Measurements from ENCODE around the gene FOXF1. TPM values are rescaled to one million over a fixed set of nuclear protein-coding genes. Genes with fewer than 3 reads are reported as not detected.

The FOXF1 gene
- polyA plus RNA-seq, 3 donors = not detected

GRCh38 chr16:86525696-86526095, 15.4 kb downstream of the FOXF1 start:
- 65% methylated on average over 10 of the region's 12 CpGs for WGBS (ENCODE audit: insufficient coverage)
- H3K4me3 ChIP-seq (replicated peaks in 1 of 3; ENCODE audit: low read depth in 2 of 3, low read length in 3 of 3) = no peak overlapping the region
- no peaks in the 10 kb centered on the region for H4K20me1 ChIP-seq (ENCODE audit: insufficient read depth, low read length)
- no peak for DNase-seq
- peaks cover 8 to 18% of the 10 kb centered on the region in 2 donors for H3K36me3 Mint-ChIP-seq
- H3K9me3 ChIP-seq (replicated peaks in 1 of 2; ENCODE audit: control insufficient read depth in 1 of 2, insufficient read depth in 1 of 2, low read length in 2 of 2) = no peaks in the 10 kb centered on the region
- peaks cover 0 to 7% (median 2%) of the 10 kb centered on the region in 7 donors for H3K9me3 Mint-ChIP-seq
- H3K79me2 ChIP-seq (ENCODE audit: insufficient read depth, low read length) = no peaks in the 10 kb centered on the region
- TF ChIP-seq, protein P1, sequence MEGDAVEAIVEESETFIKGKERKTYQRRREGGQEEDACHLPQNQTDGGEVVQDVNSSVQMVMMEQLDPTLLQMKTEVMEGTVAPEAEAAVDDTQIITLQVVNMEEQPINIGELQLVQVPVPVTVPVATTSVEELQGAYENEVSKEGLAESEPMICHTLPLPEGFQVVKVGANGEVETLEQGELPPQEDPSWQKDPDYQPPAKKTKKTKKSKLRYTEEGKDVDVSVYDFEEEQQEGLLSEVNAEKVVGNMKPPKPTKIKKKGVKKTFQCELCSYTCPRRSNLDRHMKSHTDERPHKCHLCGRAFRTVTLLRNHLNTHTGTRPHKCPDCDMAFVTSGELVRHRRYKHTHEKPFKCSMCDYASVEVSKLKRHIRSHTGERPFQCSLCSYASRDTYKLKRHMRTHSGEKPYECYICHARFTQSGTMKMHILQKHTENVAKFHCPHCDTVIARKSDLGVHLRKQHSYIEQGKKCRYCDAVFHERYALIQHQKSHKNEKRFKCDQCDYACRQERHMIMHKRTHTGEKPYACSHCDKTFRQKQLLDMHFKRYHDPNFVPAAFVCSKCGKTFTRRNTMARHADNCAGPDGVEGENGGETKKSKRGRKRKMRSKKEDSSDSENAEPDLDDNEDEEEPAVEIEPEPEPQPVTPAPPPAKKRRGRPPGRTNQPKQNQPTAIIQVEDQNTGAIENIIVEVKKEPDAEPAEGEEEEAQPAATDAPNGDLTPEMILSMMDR (IDR thresholded peaks at IDR 0.05) = no peak
- no peak overlapping the region for H3K27ac ChIP-seq (ENCODE audit: low read depth in 1 of 2, low read length in 2 of 2)
- H3K4me1 ChIP-seq (ENCODE audit: control insufficient read depth in 1 of 2, insufficient read depth in 2 of 2, low read length in 2 of 2) = no peaks in the 10 kb centered on the region
- H3K27ac Mint-ChIP-seq = no peak overlapping the region
- H3K27me3 ChIP-seq (ENCODE audit: control insufficient read depth in 2 of 2, insufficient read depth in 2 of 2, low read length in 2 of 2) = peaks cover 0 to 2% of the 10 kb centered on the region in 2 donors
- H3K4me3 Mint-ChIP-seq = no peak overlapping the region
- no peak overlapping the region for H3K4me2 ChIP-seq (replicated peaks; ENCODE audit: extremely low read depth, low read length, poor library complexity, severe bottlenecking)
- H3K36me3 ChIP-seq (replicated peaks in 1 of 2; ENCODE audit: control insufficient read depth in 1 of 2, insufficient read depth in 2 of 2, low read length in 2 of 2) = peaks cover 0 to under 1% of the 10 kb centered on the region in 2 donors
- intact Hi-C loops (cut with micrococcal nuclease) = no loop called here
- no peak overlapping the region for H3K9ac ChIP-seq (ENCODE audit: insufficient read depth, low read length, poor library complexity, severe bottlenecking)
- H3K4me1 Mint-ChIP-seq = no peaks in the 10 kb centered on the region
- no peak overlapping the region for H2AFZ ChIP-seq (ENCODE audit: insufficient read depth, low read depth, low read length, poor library complexity, severe bottlenecking)
- H3K27me3 Mint-ChIP-seq (ENCODE audit: low read depth in 3 of 3) = peaks cover 8 to 22% (median 14%) of the 10 kb centered on the region in 3 donors

- H3K27me3 Mint-ChIP-seq (ENCODE audit: low read depth in 3 of 3) = peaks cover 0 to 7% (median 6%) of the 10 kb centered on the region in 3 donors
- no peaks in the 10 kb centered on the region for H4K20me1 ChIP-seq (ENCODE audit: insufficient read depth, low read length)
- H3K4me3 Mint-ChIP-seq = no peak overlapping the region
These were observed 17.0 kb downstream of the FOXF1 start for GRCh38 chr16:86527366-86527765.

More at GRCh38 chr16:86527366-86527765, 17.0 kb downstream of the FOXF1 start:
- H2AFZ ChIP-seq (ENCODE audit: insufficient read depth, low read depth, low read length, poor library complexity, severe bottlenecking) = no peak overlapping the region
- H3K4me2 ChIP-seq (replicated peaks; ENCODE audit: extremely low read depth, low read length, poor library complexity, severe bottlenecking) = no peak overlapping the region
- 87% methylated on average over 8 of the region's 15 CpGs for WGBS (ENCODE audit: insufficient coverage)
- intact Hi-C loops (cut with micrococcal nuclease) = no loop called here
- no peak overlapping the region for H3K27ac Mint-ChIP-seq
- no peaks in the 10 kb centered on the region for H3K27me3 ChIP-seq (ENCODE audit: control insufficient read depth in 2 of 2, insufficient read depth in 2 of 2, low read length in 2 of 2)
- no peak overlapping the region for H3K9ac ChIP-seq (ENCODE audit: insufficient read depth, low read length, poor library complexity, severe bottlenecking)
- H3K4me1 Mint-ChIP-seq = no peaks in the 10 kb centered on the region
- H3K9me3 ChIP-seq (replicated peaks in 1 of 2; ENCODE audit: control insufficient read depth in 1 of 2, insufficient read depth in 1 of 2, low read length in 2 of 2) = no peaks in the 10 kb centered on the region
- H3K36me3 ChIP-seq (replicated peaks in 1 of 2; ENCODE audit: control insufficient read depth in 1 of 2, insufficient read depth in 2 of 2, low read length in 2 of 2) = peaks cover 10 to 12% of the 10 kb centered on the region in 2 donors
- no peak overlapping the region for H3K4me3 ChIP-seq (replicated peaks in 1 of 3; ENCODE audit: low read depth in 2 of 3, low read length in 3 of 3)
- no peaks in the 10 kb centered on the region for H3K79me2 ChIP-seq (ENCODE audit: insufficient read depth, low read length)
- TF ChIP-seq, protein P1 (IDR thresholded peaks at IDR 0.05) = no peak
- H3K4me1 ChIP-seq (ENCODE audit: control insufficient read depth in 1 of 2, insufficient read depth in 2 of 2, low read length in 2 of 2) = no peaks in the 10 kb centered on the region
- DNase-seq = no peak
- no peak overlapping the region for H3K27ac ChIP-seq (ENCODE audit: low read depth in 1 of 2, low read length in 2 of 2)
- peaks cover 0 to 7% (median 2%) of the 10 kb centered on the region in 7 donors for H3K9me3 Mint-ChIP-seq
- peaks cover 19 to 32% of the 10 kb centered on the region in 2 donors for H3K36me3 Mint-ChIP-seq
